ENCODE results near the gene CAPZB.

- no peak for TF ChIP-seq POLR2AphosphoS5 (IDR thresholded peaks at IDR 0.05)
- no peak for TF ChIP-seq CTCF (IDR thresholded peaks at IDR 0.05)
- no peak for TF ChIP-seq EP300 (IDR thresholded peaks at IDR 0.05)
Observed at GRCh38 chr1:19360432-19360831, 124.9 kb downstream of the CAPZB start.

Data from sigmoid colon (tissue), 4 donors.